ENCODE measurements around the gene GRAPL.
"Not testable (repeated sequence)": the region's sequence is repeated elsewhere in the genome, so short reads cannot be mapped to it uniquely, and the experiment has no call there.

GRAPL gene

GRCh38 chr17:19135391-19135790 is 8.0 kb downstream of the GRAPL start:
- not testable (repeated sequence) for H3K4me3 ChIP-seq (ENCODE audit: low read depth, low read length)

- not testable (repeated sequence) for H3K4me3 ChIP-seq (ENCODE audit: low read depth, low read length)
These were observed 8.7 kb downstream of the GRAPL start for GRCh38 chr17:19136138-19136537.

- H3K4me3 ChIP-seq (ENCODE audit: low read depth, low read length) = not testable (repeated sequence)
These were observed 9.2 kb downstream of the GRAPL start for GRCh38 chr17:19136605-19137004.

- H3K4me3 ChIP-seq (ENCODE audit: low read depth, low read length) = not testable (repeated sequence)
These were observed 10.6 kb downstream of the GRAPL start for GRCh38 chr17:19137959-19138358.

GRCh38 chr17:19141366-19142155 is 14.2 kb downstream of the GRAPL start:
- H3K4me3 ChIP-seq (ENCODE audit: low read depth, low read length) = not testable (repeated sequence)

GRCh38 chr17:19142419-19142818 is 15.0 kb downstream of the GRAPL start:
- TF ChIP-seq CTCF (IDR thresholded peaks at IDR 0.05; ENCODE audit: borderline replicate concordance, insufficient read depth, low read depth, low read length) = 0 out of 2 replicates have a peak, but pooled peaks have one; percentile 2
- H3K4me3 ChIP-seq (ENCODE audit: low read depth, low read length) = not testable (repeated sequence)

- H3K4me3 ChIP-seq (ENCODE audit: low read depth, low read length) = not testable (repeated sequence)
These were observed 15.8 kb downstream of the GRAPL start for GRCh38 chr17:19143097-19143777.

GRCh38 chr17:19144373-19144772 is 17.0 kb downstream of the GRAPL start:
- H3K4me3 ChIP-seq (ENCODE audit: low read depth, low read length) = not testable (repeated sequence)

- not testable (repeated sequence) for H3K4me3 ChIP-seq (ENCODE audit: low read depth, low read length)
These were observed 18.1 kb downstream of the GRAPL start for GRCh38 chr17:19145471-19145870.

- H3K4me3 ChIP-seq (ENCODE audit: low read depth, low read length) = not testable (repeated sequence)
These were observed 23.6 kb downstream of the GRAPL start for GRCh38 chr17:19150678-19151615.

- not testable (repeated sequence) for H3K4me3 ChIP-seq (ENCODE audit: low read depth, low read length)
These were observed 30.2 kb downstream of the GRAPL start for GRCh38 chr17:19157628-19158027.

- not testable (repeated sequence) for H3K4me3 ChIP-seq (ENCODE audit: low read depth, low read length)
These were observed 31.1 kb downstream of the GRAPL start for GRCh38 chr17:19158478-19158877.

GRCh38 chr17:19158938-19159337 is 31.5 kb downstream of the GRAPL start:
- H3K4me3 ChIP-seq (ENCODE audit: low read depth, low read length) = not testable (repeated sequence)

- H3K4me3 ChIP-seq (ENCODE audit: low read depth, low read length) = not testable (repeated sequence)
These were observed 34.1 kb downstream of the GRAPL start for GRCh38 chr17:19161308-19162107.

- H3K4me3 ChIP-seq (ENCODE audit: low read depth, low read length) = not testable (repeated sequence)
These were observed 35.2 kb downstream of the GRAPL start for GRCh38 chr17:19162384-19163216.

- not testable (repeated sequence) for H3K4me3 ChIP-seq (ENCODE audit: low read depth, low read length)
These were observed 47.0 kb downstream of the GRAPL start for GRCh38 chr17:19174422-19174821.

GRCh38 chr17:19175410-19175809 is 48.0 kb downstream of the GRAPL start:
- H3K4me3 ChIP-seq (ENCODE audit: low read depth, low read length) = not testable (repeated sequence)

Measured in GM12875 (cell line).